Stimulated activated CD4-positive, alpha-beta T cell treated with anti-CD3 and anti-CD28 coated beads, Interleukin-15, amount 100 ng/mL, for 1 hour (primary cell): ENCODE data around the gene MPPED1.

ENCODE experiments used
- DNase-seq, 2 donors: peaks; one replicate each; pipeline ENCODE4 v3.0.0-alpha.2; 2020; ENCODE audit warnings: low read depth in 1 of 2, low spot score in 1 of 2

MPPED1 gene

DNA sequence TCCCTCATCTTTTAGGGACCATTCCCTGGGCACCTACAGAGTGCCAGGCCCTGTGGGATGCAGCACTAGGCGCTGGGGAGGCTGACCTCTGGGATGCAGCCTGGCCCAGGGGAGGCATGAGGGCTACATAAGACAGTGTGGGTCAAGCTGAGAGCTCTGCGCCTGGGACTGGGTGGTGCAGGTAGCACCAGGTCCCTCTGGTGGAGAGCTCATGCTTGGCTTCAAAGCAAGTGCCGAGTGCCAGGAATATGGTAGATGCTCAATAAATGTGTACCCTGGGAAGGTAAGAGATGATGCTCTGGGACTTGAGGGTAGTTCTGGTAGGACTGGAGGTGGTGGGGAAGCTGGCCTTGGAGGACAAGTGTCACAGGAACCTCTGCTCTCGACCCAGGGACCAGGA, 2.0 kb upstream of the MPPED1 start:
- no peak for DNase-seq

DNA sequence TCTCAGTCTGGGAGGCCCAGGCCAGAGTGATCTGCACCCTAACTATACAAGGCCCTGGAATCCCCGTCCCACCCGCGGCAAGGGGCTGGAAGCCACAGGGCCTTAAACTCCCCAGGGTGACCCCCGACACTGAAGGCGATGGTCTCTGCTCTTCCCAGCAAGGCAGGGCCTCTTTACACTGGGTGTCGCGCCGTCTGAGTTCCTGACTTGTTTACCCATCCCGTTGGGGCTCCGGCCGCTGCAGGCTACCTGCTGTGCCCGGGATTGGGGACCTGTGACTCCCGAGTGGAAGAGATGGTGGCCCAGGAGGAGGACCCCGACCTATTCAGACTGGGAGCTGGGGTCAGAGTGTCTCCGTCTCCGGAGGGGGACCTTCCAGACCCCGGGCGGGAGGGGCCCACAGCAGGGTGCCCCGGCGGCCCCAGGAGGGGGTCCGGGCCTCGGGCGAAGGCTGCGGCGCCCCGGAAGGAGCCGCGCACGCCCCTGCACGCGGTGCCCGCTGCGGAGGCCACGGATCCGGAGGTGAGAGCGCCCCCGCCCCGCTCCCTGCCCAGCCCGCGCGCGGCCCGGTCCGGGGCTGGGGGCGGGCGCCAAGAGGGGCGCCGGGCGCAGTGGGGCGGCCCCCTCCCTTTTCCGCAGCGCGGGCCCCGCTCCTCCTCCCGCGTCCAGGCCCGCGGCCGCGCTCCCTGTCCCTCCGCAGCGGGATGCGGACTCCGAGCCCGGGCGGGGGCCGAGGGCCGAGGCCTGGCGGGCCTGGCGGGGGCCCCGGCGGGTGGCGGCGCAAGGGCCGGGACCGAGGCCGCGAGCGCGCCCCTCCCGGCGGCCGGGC, 560 bp upstream of the MPPED1 start:
- no peak for DNase-seq

DNA sequence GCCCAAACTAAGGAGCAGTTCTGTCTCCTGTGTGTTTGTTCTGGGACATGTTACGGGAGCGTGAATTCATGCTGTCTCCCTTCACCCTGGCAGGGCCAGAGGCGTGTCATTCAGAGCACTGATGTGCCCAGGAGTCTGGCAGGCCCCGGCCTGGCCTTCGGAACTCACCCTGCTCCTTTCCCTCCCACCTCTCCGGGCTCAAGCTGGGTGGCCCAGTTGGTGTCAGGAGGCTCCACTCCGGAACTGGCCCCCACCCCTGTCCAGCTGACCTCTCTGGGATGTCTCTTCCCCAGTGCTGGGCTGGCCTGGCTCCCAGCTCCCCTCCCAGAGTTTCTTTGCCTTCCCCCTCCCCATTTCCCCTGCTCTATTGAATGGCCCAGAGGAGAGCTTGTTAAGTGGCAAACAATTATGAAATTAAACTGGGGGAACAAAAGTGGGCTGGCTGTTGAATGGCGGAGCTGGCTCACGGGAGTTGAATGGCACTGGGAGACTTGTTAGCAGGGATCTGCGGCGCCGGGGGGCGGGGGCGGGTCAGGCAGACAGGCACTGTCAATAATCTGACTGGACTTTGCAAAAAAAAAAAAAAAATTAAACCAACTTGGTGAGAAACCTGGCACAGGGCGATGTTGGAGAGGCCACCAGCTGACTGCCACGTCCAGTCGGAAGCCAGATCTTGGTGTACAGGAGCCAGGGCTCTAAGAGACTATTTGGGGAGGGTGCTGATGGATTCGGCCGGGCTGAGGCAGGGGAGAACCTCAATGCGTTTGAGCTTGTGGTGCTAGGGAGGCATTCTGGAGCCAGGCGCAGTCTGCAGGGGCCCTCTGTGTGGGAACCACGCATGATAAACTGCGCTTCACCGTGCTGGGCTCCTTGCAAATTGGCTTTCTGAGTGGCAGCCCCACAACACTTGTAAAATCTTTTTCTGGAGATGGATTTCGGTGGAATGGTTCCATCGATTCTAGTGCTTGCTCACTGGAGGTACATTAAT, 1.3 kb downstream of the MPPED1 start:
- no peak for DNase-seq

DNA sequence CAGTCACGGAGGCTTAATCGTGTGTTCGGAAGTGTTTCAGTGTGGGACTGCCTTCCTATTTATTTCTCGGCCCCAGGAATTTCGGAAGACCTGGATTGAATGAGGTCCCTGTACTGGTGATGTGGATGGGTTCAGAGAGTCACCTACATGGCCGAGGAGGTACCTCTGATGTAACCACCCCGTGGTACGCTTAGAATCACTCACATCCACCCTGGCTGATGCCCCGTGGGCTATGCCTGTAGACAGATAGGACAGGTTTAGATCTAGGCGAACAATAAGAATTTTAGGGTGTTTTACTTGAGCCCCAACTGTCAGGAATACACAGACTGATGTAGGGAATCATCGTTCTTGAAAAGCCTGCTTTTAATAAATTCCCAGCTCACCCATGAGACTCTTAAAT, 2.0 kb downstream of the MPPED1 start:
- DNase-seq: no peak

DNA sequence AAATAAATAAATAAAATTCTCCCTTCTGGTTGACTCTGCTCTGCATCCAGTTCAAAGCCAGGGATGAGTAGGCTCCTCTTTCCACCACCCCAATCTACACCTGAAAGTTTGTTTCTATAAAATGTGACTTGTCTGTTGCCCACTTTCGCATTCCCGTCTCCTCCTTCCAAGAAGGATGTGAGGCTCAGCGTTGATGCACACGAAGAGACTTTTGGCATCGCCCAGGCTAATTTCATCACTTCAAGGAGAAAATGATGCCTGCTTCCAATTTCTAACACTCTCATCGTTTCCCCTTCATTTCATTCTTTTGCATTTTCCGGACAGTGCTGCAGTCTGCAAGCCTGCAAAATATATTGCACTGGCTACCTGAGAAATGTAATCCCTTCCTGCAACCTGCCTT, 3.9 kb downstream of the MPPED1 start:
- no peak for DNase-seq

DNA sequence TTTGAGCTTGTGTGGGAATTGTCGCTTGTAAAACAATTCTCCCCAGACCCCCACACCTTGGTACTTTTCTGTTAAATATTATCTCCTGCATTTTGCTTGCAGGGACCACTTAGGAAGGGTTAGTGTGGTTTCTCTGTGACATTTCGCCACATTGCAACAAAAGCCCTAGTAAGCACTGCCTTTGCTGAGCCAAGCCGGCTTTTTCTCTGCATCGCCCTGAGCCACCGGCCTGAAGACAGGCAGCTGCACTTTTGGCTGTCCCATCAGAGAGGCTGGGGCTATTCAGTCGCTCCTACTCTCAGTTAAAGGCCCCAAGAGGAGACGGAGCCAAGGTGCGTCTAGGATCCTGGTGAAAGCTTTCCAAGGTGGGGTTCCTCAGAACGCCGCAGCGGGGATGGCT, 5.7 kb downstream of the MPPED1 start:
- no peak for DNase-seq

DNA sequence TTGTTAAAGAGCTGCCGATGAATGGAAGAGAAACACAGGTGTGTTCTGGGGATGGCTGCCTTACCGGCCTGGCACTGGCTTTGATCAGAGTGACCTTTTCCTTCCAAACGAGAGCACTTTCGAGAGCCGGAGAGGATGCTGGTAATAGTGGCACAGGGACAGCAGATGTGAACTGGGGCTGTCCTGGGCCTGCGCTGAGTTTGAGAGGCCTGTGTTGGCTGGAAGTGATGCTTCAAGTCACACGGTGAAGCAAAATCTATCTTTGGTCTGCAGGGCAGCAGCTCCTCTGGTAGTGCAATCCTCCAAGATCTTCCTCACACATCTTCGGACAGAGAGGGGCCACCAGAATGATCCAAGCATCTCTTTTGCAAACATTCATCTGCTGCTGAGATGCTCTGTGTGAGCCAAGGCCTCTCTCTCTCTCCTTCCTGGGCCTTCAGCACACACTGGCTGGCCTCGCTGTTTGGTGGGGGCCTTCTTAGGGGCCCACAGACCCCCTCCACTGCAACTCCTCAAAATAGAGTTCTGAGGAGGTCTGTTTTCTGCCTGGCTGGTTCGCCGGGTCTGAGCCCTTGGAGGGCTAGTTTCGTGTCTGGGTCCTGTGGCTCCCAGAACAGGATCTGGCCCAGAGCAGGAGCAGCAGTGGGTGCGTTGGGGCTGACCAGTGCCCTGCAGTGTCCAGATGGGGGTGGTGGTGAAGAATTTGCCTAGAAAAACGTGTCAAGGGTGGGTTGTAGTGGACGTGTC, 6.4 kb downstream of the MPPED1 start:
- no peak for DNase-seq

DNA sequence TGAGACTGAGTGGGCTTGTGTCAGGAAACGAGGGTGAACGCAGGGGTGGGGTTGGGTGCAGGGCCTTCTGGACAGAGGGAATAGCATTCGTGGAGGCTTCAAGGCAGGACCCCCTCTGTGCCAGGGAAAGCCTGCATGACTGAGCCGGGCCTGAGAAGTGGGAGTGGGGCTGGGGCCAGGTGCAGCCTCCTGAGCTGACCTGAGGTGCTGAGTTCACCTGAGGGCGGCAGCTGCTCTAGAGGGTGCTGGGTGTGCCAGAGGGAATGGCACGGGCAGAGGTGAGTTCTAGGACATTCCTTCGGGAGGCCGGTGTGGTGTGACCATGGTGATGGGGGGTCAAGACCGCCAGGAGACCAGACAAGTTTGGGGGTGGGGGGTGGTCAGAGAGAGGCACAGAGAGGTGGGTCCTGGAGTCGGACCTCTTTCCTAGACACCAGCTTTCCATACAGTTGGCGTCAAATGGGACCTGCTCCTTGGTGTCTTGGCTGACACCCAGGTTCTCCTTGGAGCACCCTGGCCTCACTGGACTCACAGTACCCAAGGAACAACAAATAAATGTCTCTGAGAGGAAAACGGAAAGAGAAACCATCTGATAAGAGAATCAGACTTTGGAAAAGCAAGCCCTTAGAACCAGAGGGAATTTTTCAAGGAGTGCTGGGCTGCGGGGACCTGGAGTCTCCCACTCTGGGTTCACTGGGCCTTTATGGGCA, 7.7 kb downstream of the MPPED1 start:
- DNase-seq: no peak

DNA sequence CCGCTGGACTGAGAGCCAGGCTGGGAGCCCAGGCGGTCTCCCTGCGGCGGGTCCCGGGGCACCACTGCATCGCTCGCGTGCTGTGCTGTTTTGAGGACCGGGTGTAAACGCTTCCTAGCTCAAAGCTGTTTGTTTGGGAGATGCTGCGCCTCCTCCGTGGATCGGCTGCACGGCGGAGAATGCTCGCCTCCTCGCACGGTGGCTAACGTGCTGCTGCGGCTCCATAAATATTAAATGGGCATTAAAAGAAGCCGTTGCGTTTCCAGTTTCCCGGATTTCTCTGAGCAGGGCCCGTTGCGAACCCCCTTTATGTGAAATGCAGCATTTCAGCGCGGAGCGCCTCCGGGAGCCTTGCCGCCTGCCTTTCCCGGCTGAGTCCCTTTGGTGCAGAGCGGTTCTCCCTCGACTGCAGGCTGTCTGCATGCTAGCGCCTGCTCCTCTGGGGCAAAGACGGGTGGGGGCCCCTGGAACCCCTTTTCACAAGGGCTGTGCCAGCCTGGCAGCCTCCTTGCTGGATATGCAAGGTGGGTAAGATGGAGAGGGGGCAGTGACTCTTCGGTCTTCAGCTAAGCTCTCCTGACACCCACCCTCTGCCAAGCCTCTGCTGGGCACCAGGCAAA, 9.3 kb downstream of the MPPED1 start:
- DNase-seq: no peak

DNA sequence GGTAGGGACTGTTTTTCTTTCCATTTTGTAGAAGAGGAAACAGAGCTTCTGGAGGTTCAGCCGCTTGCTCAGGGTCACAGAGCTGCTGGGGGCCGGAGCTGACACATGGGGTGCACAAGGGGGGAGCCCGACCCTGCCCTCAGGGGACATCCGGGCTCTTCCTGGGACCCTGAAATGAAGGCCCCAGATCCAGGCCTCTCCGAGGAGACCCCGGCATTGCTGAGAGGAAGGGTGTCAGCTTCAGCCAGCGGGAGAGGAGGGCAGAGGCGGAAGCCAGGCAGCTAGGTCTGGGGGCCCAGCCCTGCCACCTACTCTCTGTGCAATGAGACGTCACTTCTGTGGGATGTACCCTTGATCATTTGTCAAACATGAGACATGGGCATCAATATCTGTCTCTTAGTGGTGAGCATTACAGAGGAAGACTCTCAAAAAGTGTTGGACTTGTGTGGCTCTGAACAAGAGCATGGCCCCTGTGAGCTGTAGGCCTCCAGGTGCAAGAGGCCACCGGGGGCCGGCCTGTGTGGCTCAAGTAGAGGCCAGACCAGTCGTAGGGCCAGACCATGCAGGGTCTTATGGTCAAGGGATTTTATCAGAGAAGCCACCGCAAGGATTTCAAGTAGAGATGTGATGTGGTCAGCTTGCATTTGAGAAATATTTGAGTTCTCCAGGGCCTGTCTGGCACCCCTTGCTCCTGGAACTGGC, 10.3 kb downstream of the MPPED1 start:
- no peak for DNase-seq

DNA sequence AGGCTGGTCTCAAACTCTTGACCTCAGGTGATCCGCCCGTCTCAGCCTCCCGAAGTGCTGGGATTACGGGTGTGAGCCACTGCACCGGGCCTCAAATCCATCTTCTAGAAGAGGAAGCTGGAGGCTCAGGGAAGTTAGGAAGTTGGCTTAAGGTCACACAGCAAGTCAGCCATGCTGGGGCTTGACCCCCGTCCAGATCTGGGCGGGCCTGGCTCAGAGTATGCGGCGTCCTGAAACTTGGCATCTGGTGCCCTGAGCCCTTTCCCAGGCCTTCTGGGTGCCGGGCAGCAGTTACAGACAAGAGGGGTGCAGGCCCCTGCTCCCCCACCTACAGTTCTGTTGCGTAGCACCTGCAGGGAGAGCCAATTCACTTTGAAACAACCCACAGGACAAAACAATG, 11.2 kb downstream of the MPPED1 start:
- no peak for DNase-seq

DNA sequence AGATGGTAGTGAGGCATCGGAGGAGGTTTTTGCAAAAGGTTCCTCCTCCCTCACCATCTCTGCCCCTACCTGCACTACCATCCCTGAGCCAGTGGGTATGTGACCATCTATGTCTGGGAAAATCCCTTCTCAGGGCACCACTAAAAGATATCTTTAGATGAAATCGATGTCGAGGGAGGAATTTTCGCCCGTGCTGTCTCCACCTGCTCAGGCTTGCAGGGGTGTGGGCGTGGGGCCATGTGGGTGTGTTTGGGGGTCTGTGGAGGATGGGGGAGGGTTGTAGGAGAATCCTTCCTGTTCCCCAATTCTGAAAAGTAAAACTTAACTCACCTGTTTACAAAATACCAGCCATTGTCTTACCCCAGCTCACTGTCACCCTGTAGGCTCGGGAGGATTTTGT, 12.4 kb downstream of the MPPED1 start:
- no peak for DNase-seq

DNA sequence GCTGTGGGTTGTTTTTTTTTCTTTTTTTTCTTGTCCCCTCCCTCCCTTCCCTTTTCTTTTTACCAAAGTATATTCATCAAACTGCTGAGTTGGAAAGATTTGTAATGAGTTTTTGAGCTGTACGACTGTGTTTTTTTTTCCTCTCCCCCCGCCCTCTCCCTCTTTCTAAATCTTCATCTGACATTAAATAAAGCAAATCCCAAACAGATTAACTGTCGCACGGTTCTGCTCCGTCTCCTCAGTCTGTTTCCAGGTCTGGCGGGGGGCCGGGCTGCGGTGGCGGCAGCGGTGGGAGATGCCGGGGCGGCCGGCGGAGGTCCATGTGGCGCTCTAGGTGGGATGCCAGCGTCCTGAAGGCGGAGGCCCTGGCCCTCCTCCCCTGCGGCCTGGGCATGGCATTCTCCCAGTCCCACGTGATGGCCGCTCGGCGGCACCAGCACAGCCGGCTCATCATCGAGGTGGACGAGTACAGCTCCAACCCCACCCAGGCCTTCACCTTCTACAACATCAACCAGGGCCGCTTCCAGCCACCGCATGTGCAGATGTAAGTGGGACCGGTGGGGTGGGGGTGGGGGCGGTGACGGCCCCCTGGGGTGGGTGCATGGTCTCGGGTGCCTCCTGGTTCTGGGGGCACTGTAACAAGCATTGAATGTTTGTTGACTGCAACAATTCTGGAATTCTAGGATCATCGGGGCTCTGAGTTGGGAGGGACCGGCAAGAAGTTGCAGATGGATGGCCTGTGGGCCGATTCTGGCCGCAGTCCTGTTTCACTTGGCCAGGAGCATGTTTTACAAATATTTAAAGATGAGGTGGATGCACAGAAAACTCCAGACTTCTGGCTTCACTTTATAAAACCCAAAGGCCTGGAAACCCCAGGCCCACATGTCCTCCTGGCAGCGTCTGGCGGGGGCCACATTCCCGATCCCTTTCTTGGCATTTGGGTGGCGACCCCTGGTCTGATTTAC, 13.1 kb downstream of the MPPED1 start:
- no peak for DNase-seq

DNA sequence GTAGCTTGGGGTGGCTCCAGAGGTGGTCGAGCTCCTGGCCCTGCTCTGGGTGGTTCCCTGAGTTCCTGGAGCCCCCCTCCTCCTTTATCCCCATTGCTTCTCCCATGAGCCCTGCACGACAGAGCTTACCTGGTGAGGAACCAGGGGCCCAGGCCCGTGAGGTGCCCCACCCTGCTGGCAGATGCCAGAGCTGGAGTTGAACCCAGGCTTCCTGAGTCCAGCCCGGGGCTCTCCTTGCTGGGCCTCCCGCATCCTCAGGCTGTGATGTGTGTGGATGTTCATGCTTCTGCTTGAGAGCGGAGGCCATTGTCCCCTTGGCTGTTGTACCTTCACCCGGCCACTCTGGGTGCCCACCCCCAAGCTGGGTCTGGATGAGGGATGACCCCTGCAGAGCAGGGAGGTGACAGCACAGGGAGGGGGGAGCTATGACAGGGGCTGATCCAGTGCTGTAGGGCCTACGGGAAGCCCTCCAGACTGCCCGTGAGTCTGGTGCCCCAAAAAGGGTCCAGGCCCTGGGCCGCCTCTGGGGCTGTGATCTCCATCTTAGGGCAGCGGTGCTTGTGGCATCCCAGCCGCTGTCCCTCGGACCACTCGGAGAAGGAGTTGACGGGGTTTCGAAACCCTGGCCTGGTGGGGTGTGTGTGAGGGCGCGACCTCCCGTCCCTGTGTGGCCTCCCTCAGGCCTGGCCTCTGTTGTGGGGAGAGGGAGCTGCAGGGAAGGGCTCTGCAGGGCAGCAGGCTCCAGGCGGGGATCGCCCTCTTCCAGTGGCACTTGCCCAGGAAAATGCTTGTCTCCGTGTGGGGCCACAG, 14.4 kb downstream of the MPPED1 start:
- DNase-seq: no peak

DNA sequence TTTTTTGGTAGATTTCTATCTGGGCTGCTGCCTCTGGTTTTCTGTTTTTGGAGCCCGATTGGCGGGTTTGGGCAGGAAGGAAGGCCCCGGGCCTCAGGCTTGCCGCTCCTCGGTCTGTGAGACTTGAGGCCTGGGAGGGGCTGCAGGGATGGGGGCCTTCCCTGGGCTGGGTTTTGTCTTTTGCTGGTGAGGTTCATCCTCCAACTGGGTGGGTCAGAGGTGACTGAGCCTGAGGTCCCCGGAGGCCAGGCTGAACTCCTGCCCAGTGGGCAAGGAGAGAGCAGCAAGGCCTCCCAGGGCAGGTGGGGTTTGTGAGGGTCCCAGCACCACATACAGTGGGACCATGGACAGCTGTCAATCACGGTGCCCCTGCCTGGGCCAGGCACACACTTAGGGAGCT, 15.0 kb downstream of the MPPED1 start:
- DNase-seq: no peak

DNA sequence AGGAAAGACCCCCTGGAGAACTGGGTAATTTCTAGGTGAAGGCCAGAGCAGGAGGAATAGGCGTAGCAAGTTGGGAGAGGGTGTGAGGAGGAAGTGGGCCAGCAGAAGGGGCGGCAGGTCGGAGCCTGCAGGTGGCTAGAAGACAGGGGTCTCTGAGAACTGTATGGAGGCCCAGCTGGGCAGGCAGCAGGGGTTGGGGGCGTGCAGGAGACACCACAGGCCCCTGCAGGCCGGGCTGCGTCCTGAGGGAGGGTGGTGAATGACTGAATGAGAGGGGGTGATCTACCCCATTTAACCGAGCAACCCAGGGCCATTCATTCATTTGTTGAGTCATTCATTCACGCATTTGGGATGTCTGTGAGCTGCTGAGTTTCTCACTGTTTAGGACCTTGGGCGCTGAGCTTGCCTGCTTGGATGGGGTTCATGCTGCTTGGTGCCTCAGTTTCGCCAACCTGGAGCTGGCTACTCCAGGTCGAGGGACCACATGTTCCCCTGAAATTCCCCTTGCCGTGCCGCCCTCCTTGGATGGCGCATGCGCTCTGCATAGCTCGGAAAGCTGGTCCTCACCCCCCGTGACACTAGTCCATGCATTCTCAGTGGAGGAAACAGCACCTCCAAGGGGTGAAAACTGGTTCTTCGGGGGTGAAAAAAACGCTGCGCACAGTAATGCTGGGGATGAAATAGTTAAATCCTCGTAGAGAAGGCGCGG, 15.6 kb downstream of the MPPED1 start:
- no peak for DNase-seq

DNA sequence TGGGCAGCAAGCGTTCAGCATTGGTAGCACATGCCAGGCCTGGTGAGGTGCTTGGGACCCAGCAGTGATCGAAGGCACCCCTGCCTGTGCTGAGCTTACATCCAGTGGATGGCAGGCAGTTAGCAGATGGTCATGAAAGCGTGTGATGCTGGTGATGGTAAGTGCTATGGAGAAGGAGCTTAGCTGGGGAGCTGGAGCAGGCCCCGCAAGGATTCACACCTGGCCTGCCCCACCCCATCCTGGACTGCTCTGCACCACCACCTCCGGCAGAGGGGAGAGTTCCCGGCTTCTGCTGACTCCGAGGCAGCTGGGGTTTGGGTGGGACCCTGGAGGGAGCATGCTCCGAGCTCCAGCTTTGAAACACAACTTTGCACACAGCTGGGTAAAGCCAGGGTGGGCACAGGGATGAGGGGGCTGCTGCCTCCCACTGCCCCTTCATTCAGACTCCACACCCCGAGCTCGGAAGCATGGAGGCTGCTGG, 16.2 kb downstream of the MPPED1 start:
- no peak for DNase-seq
